ENCODE results near the gene ATP6V0D1. TPM values are rescaled to one million over a fixed set of nuclear protein-coding genes. Genes with fewer than 3 reads are reported as not detected.
A peak's percentile ranks its signal among the peaks of the same experiment; 100 is the strongest.

Gene ATP6V0D1
- total RNA-seq, 1 experiment from 2014 or later = 66.8 TPM

- DNase-seq (ENCODE audit: low spot score) = no peak
Observed at GRCh38 chr16:67463059-67463458, 17.9 kb downstream of the ATP6V0D1 start.

GRCh38 chr16:67462279-67462655, 18.7 kb downstream of the ATP6V0D1 start:
- DNase-seq (ENCODE audit: low spot score) = no peak

- DNase-seq (ENCODE audit: low spot score) = no peak
Observed at GRCh38 chr16:67461600-67462278, 19.2 kb downstream of the ATP6V0D1 start.

GRCh38 chr16:67460961-67461360, 20.0 kb downstream of the ATP6V0D1 start:
- DNase-seq (ENCODE audit: low spot score) = no peak

GRCh38 chr16:67460168-67460567, 20.8 kb downstream of the ATP6V0D1 start:
- no peak for DNase-seq (ENCODE audit: low spot score)

- no peak for DNase-seq (ENCODE audit: low spot score)
Observed at GRCh38 chr16:67459861-67460150, 21.2 kb downstream of the ATP6V0D1 start.

GRCh38 chr16:67459066-67459860, 21.7 kb downstream of the ATP6V0D1 start:
- peak; percentile 28 for DNase-seq (ENCODE audit: low spot score)

GRCh38 chr16:67458121-67458641, 22.8 kb downstream of the ATP6V0D1 start:
- DNase-seq (ENCODE audit: low spot score) = no peak

GRCh38 chr16:67457611-67458010, 23.3 kb downstream of the ATP6V0D1 start:
- DNase-seq (ENCODE audit: low spot score) = no peak

GRCh38 chr16:67456391-67457081, 24.4 kb downstream of the ATP6V0D1 start:
- DNase-seq (ENCODE audit: low spot score) = no peak

GRCh38 chr16:67454852-67455251, 26.1 kb downstream of the ATP6V0D1 start:
- DNase-seq (ENCODE audit: low spot score) = no peak

- DNase-seq (ENCODE audit: low spot score) = no peak
Observed at GRCh38 chr16:67454104-67454503, 26.9 kb downstream of the ATP6V0D1 start.

GRCh38 chr16:67451704-67452435, 29.1 kb downstream of the ATP6V0D1 start:
- DNase-seq (ENCODE audit: low spot score) = no peak

- DNase-seq (ENCODE audit: low spot score) = no peak
Observed at GRCh38 chr16:67451061-67451703, 29.8 kb downstream of the ATP6V0D1 start.

GRCh38 chr16:67449739-67450138, 31.2 kb downstream of the ATP6V0D1 start:
- DNase-seq (ENCODE audit: low spot score) = no peak

GRCh38 chr16:67449336-67449735, 31.6 kb downstream of the ATP6V0D1 start:
- DNase-seq (ENCODE audit: low spot score) = no peak

- no peak for DNase-seq (ENCODE audit: low spot score)
Observed at GRCh38 chr16:67448580-67448979, 32.4 kb downstream of the ATP6V0D1 start.

- DNase-seq (ENCODE audit: low spot score) = peak; percentile 2
Observed at GRCh38 chr16:67447508-67448076, 33.4 kb downstream of the ATP6V0D1 start.

GRCh38 chr16:67446968-67447507, 33.9 kb downstream of the ATP6V0D1 start:
- DNase-seq (ENCODE audit: low spot score) = no peak
